A549 (cell line): ENCODE results near the gene UBN1. TPM values are rescaled to one million over a fixed set of nuclear protein-coding genes. Genes with fewer than 3 reads are reported as not detected.

Experiments
- ATAC-seq, 2 experiments: fragments of 200-7000 bp in 1 of 2; fragments of >200 bp in 1 of 2; cut with Nextera tagmentation in 1 of 2; cut with Tn5 transposase in 1 of 2; 3 replicates each; pipeline versions ENCODE4 v1.8.0 to v1.9.1; 2018 to 2020; ENCODE audit warnings: mild to moderate bottlenecking in 1 of 2, moderate library complexity in 1 of 2
- CTCF ChIA-PET: fragments of 300-600 bp; sonication (Branson Sonifier 250); formaldehyde crosslinking; extraction: SDS; loops from one replicate; lab custom pipeline; 2021; ENCODE audit warnings: antibody characterized with exemption, inconsistent platforms; lab: Yijun Ruan, JAX
- POLR2A ChIA-PET: fragments of 350-600 bp; formaldehyde crosslinking; extraction: SDS; loops from one replicate; lab custom pipeline; 2021; ENCODE audit warnings: antibody characterized with exemption, inconsistent platforms; lab: Yijun Ruan, JAX
- DNase-seq, 2 experiments: peaks; one replicate each; pipeline versions ENCODE4 v3.0.0 to v3.0.0-alpha.2; 2011 to 2016; ENCODE audit warnings: low read depth in 1 of 2, low spot score in 1 of 2
- FAIRE-seq: peaks from 2 replicates; lab custom pipeline; 2011; peaks lifted over from hg19 to GRCh38; lab: Jason Lieb, UNC
- H3K27ac ChIP-seq, 2 experiments: fragments of >200 bp; sonication (Bioruptor Twin); formaldehyde crosslinking; 3 replicates each; pipeline ENCODE4 v1.5.1; 2016 to 2017
- H3K4me1 ChIP-seq: fragments of >200 bp; sonication (Bioruptor Twin); formaldehyde crosslinking; 3 replicates; pipeline ENCODE4 v1.6.1; 2016
- H3K4me2 ChIP-seq: fragments of >200 bp; sonication (Bioruptor Twin); formaldehyde crosslinking; 3 replicates; pipeline ENCODE4 v1.6.1; 2016
- H3K4me3 ChIP-seq: fragments of >200 bp; sonication (Bioruptor Twin); formaldehyde crosslinking; 3 replicates; pipeline ENCODE4 v1.5.1; 2016
- H3K9me3 ChIP-seq: fragments of >200 bp; sonication (Bioruptor Twin); formaldehyde crosslinking; 3 replicates; pipeline ENCODE4 v1.6.1; 2016
- ATOH8 ChIP-seq: fragments of 250-450 bp; sonication (Bioruptor Pico); IDR thresholded peaks from 2 replicates; pipeline ENCODE4 v1.5.0; 2020; ENCODE audit warnings: low read depth, mild to moderate bottlenecking, moderate library complexity
- BCL3 ChIP-seq: fragments of >200 bp; sonication (Bioruptor Twin); formaldehyde crosslinking; IDR thresholded peaks from 3 replicates; pipeline ENCODE4 v1.6.1; 2016
- ELK1 ChIP-seq: fragments of 150-350 bp; IDR thresholded peaks from 2 replicates; pipeline ENCODE4 v1.6.1; 2014; ENCODE audit warnings: low read depth, mild to moderate bottlenecking, low read length
- FOSL2 ChIP-seq, 2 experiments: fragments of 450-650 bp in 1 of 2; fragments of >200 bp in 1 of 2; sonication (Bioruptor Twin) in 1 of 2; formaldehyde crosslinking; IDR thresholded peaks; 2 replicates each; pipeline versions ENCODE4 v1.5.0 to v1.6.1; 2016 to 2020; ENCODE audit warnings: mild to moderate bottlenecking in 1 of 2, moderate library complexity in 1 of 2
- GATA3 ChIP-seq: IDR thresholded peaks from 2 replicates; pipeline ENCODE4 v1.6.1; 2012; ENCODE audit warnings: borderline replicate concordance
- JUN ChIP-seq, 2 experiments: fragments of >200 bp; sonication (Bioruptor Twin); formaldehyde crosslinking; IDR thresholded peaks; 2 replicates in 1 of 2; 3 replicates in 1 of 2; pipeline ENCODE4 v1.6.1; 2016 to 2017
- MAFK ChIP-seq: fragments of 450-650 bp; IDR thresholded peaks from 2 replicates; pipeline ENCODE4 v1.6.1; 2014; ENCODE audit not compliant: partially characterized antibody
- PBX3 ChIP-seq: IDR thresholded peaks from 2 replicates; pipeline ENCODE4 v1.6.1; 2012
- PHF8 ChIP-seq: fragments of 200-600 bp; sonication (generic); IDR thresholded peaks from 2 replicates; pipeline ENCODE4 v1.6.1; 2016; ENCODE audit warnings: low read depth, mild to moderate bottlenecking, antibody characterized with exemption, moderate library complexity, borderline replicate concordance
- RARB ChIP-seq: fragments of 250-450 bp; sonication (Bioruptor Pico); IDR thresholded peaks from 2 replicates; pipeline ENCODE4 v1.8.0; 2021; ENCODE audit warnings: mild to moderate bottlenecking, moderate library complexity
- ZC3H11A ChIP-seq: fragments of 450-650 bp; IDR thresholded peaks from 2 replicates; pipeline ENCODE4 v1.6.1; 2014; ENCODE audit warnings: antibody characterized with exemption, mild to moderate bottlenecking
- WGBS: methylation state at CpG from one replicate; pipeline ENCODE4 v1.1.6; 2017; ENCODE audit errors: missing lambda C conversion rate; 5-methylcytosine and 5-hydroxymethylcytosine counted together
- polyA plus RNA-seq, 4 experiments: library from polyadenylated mRNA; depleted of rRNA in 3 of 4; stranded (reverse); fragments of >200 nt; fragmentation: RNase III in 1 of 4; extraction: RNeasy Plus Mini Kit Qiagen cat#74134 plus additional on column Dnase treatment in 1 of 4; gene quantifications; 2 replicates in 3 of 4; 3 replicates in 1 of 4; pipeline ENCODE4 v1.2.3, GENCODE V29; 2011 to 2017

The UBN1 gene
- polyA plus RNA-seq, 2 of the 4 experiments (the other 2 are of a cell fraction) = 14.2 to 20.0 TPM

GRCh38 chr16:4922721-4923342 is 75.6 kb downstream of the UBN1 start:
- Histone ChIP-seq H3K4me1 (0 out of 3 replicates have a peak, but pooled peaks cover 2% of the 10 kb centered on the region), H3K4me2 (no peak overlapping the region), H3K9me3 (peaks cover 21% of the 10 kb centered on the region), H3K4me3 (no peak overlapping the region), H3K27ac (no peak overlapping the region)
- DNase-seq (no peak), FAIRE-seq (no peak), ATAC-seq (no peak; a peak in 2 of 6 replicates)
- POLR2A ChIA-PET = no interaction called here
- WGBS = 89% methylated on average over 18 of the region's 18 CpGs
- no peak for TF ChIP-seq GATA3
- no peak for TF ChIP-seq BCL3
- no peak for TF ChIP-seq RARB (CRISPR knock-in tag)
- TF ChIP-seq MAFK = no peak
- no peak for TF ChIP-seq ZC3H11A
- TF ChIP-seq FOSL2 (IDR thresholded peaks at IDR 0.05) = no peak
- no peak for TF ChIP-seq FOSL2 (CRISPR knock-in tag; IDR thresholded peaks at IDR 0.05)
- CTCF ChIA-PET = interaction anchor here (0.6 to 2.7 kb wide), 2 partner anchors 13 to 33 kb away, joined by 3 to 9 read pairs; no protein-coding TSS in a partner anchor

GRCh38 chr16:4923853-4924252 is 76.6 kb downstream of the UBN1 start:
- no peak overlapping the region for H3K4me3 ChIP-seq
- no peak for DNase-seq
- no peak for ATAC-seq
- peaks cover 28% of the 10 kb centered on the region for H3K9me3 ChIP-seq
- ChIA-PET CTCF (no interaction called here), POLR2A (no interaction called here)
- H3K27ac ChIP-seq = no peak overlapping the region
- TF ChIP-seq ELK1 (no peak), MAFK (no peak), ATOH8 (CRISPR knock-in tag) (no peak)
- 0 out of 3 replicates have a peak, but pooled peaks cover 2% of the 10 kb centered on the region for H3K4me1 ChIP-seq
- no peak overlapping the region for H3K4me2 ChIP-seq
- 69% methylated on average over 6 of the region's 6 CpGs for WGBS
- FAIRE-seq = no peak

GRCh38 chr16:4924593-4925292 is 77.5 kb downstream of the UBN1 start:
- FAIRE-seq = no peak
- CTCF ChIA-PET = interaction anchor here (1.4 kb wide), 2 partner anchors 12 to 31 kb away, joined by 3 read pairs; no protein-coding TSS in a partner anchor

More at GRCh38 chr16:4924593-4925292, 77.5 kb downstream of the UBN1 start:
- 0 out of 3 replicates have a peak, but pooled peaks cover 2% of the 10 kb centered on the region for H3K4me1 ChIP-seq
- ATAC-seq (peak; percentile 45 to 46; a peak in 4 of 6 replicates), DNase-seq (no peak)
- H3K27ac ChIP-seq = no peak overlapping the region
- WGBS = 49% methylated on average over 8 of the region's 12 CpGs
- H3K9me3 ChIP-seq = peaks cover 28% of the 10 kb centered on the region
- no peak overlapping the region for H3K4me2 ChIP-seq
- POLR2A ChIA-PET = no interaction called here
- H3K4me3 ChIP-seq = no peak overlapping the region
- TF ChIP-seq FOSL2 (IDR thresholded peaks at IDR 0.05) = no peak
- TF ChIP-seq FOSL2 (CRISPR knock-in tag; IDR thresholded peaks at IDR 0.05) = no peak
- no peak for TF ChIP-seq JUN (IDR thresholded peaks at IDR 0.05)
- TF ChIP-seq PBX3 = no peak
- no peak for TF ChIP-seq PHF8
- TF ChIP-seq, all 56 proteins: peak for 0
